Loucy (cell line): ENCODE measurements around the gene TMEM183A.

Experiments
- H2AFZ ChIP-seq: fragments of 200-600 bp; sonication (generic); 2 replicates; pipeline ENCODE4 v1.6.0; 2016; ENCODE audit warnings: antibody characterized with exemption, mild to moderate bottlenecking, low read length, moderate library complexity
- H3F3A ChIP-seq: fragments of 200-600 bp; 2 replicates; pipeline ENCODE4 v1.6.0; 2016; ENCODE audit warnings: antibody characterized with exemption, low read depth, mild to moderate bottlenecking
- H3K27me3 ChIP-seq: fragments of 200-600 bp; sonication (generic); 2 replicates; pipeline ENCODE4 v1.6.1; 2014; ENCODE audit warnings: low read length, mild to moderate bottlenecking; ENCODE audit not compliant: insufficient read depth, poor library complexity, severe bottlenecking
- H3K36me3 ChIP-seq: fragments of 200-600 bp; sonication (generic); 2 replicates; pipeline ENCODE4 v1.6.1; 2016; ENCODE audit warnings: low read length; ENCODE audit not compliant: insufficient read depth
- H3K4me1 ChIP-seq: fragments of 200-600 bp; sonication (generic); 2 replicates; pipeline ENCODE4 v1.5.1; 2014; ENCODE audit warnings: low read length, mild to moderate bottlenecking; ENCODE audit not compliant: insufficient read depth, poor library complexity, severe bottlenecking
- H3K4me2 ChIP-seq: fragments of 200-600 bp; sonication (generic); 2 replicates; pipeline ENCODE4 v1.6.0; 2014; ENCODE audit warnings: antibody characterized with exemption, low read length, low read depth, mild to moderate bottlenecking; ENCODE audit not compliant: poor library complexity, severe bottlenecking
- H3K4me3 ChIP-seq: fragments of 200-600 bp; sonication (generic); 2 replicates; pipeline ENCODE4 v1.5.1; 2014; ENCODE audit warnings: low read length, mild to moderate bottlenecking, mixed read lengths; ENCODE audit not compliant: poor library complexity, severe bottlenecking
- H3K79me2 ChIP-seq: fragments of 200-600 bp; sonication (generic); 2 replicates; pipeline ENCODE4 v1.6.1; 2014; ENCODE audit warnings: low read length; ENCODE audit not compliant: insufficient read depth
- H3K9ac ChIP-seq: fragments of 200-600 bp; sonication (generic); 2 replicates; pipeline ENCODE4 v1.6.0; 2014; ENCODE audit warnings: mild to moderate bottlenecking, low read depth, low read length, moderate library complexity; ENCODE audit not compliant: poor library complexity, severe bottlenecking
- H3K9me2 ChIP-seq: fragments of 200-600 bp; sonication (generic); replicated peaks from 2 replicates; pipeline ENCODE4 v1.6.1; 2016; ENCODE audit warnings: low read depth, low read length, mixed read lengths
- H3K9me3 ChIP-seq: fragments of 200-600 bp; sonication (generic); 2 replicates; pipeline ENCODE4 v1.6.1; 2014; ENCODE audit warnings: mild to moderate bottlenecking, antibody characterized with exemption, low read length, low read depth; ENCODE audit not compliant: insufficient read depth
- H4K20me1 ChIP-seq: fragments of 200-600 bp; sonication (generic); 2 replicates; pipeline ENCODE4 v1.6.0; 2014; ENCODE audit warnings: antibody characterized with exemption, low read length, mild to moderate bottlenecking; ENCODE audit not compliant: insufficient read depth, poor library complexity, severe bottlenecking
- CTCF ChIP-seq: fragments of 200-600 bp; sonication (generic); conservative IDR thresholded peaks from 2 replicates; pipeline ENCODE4 v1.5.1; 2014; ENCODE audit warnings: mild to moderate bottlenecking, antibody characterized with exemption, low read length
- EZH2phosphoT487 ChIP-seq: fragments of 200-600 bp; IDR thresholded peaks from 2 replicates; pipeline ENCODE4 v1.6.1; 2018; ENCODE audit warnings: antibody characterized with exemption, mild to moderate bottlenecking, moderate library complexity, borderline replicate concordance

TMEM183A gene

DNA sequence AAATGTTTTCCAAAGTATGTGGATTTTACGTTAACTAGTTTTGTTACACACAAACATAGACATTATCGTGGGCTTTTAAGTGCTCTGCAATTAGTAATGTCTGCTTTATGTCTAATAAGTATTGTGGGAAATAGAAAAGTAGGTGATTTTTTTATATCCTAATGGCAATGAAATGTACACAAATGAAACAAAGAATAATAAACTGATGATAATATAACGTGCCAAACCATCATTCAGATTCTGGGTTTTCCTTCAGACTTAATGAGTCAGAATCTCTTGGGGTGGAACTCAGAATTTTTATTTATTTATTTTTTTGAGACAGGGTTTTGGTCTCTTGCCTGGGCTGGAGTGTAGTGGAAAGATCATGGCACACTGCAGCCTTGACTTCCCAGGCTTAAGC lies 2.0 kb downstream of the TMEM183A start:
- Histone ChIP-seq H3K36me3 (peaks cover 26% of the 10 kb centered on the region; the same call in 1 of the 2 replicates), H3K4me1 (peaks cover 21% of the 10 kb centered on the region), H2AFZ (no peak overlapping the region), H3K9me3 (no peaks in the 10 kb centered on the region), H3K9ac (peak overlapping the region; percentile 89), H3K4me2 (peak overlapping the region; percentile 94), H4K20me1 (peaks cover 33% of the 10 kb centered on the region), H3K4me3 (peak overlapping the region; percentile 85), H3F3A (no peaks in the 10 kb centered on the region; the same call in 1 of the 2 replicates), H3K79me2 (peaks cover 68% of the 10 kb centered on the region), H3K9me2 (no peaks in the 10 kb centered on the region), H3K27me3 (no peaks in the 10 kb centered on the region)
- TF ChIP-seq EZH2phosphoT487 (no peak), CTCF (no peak)

GRCh38 chr1:203011582-203011981 lies 4.4 kb downstream of the TMEM183A start:
- Histone ChIP-seq H3K4me3 (no peak overlapping the region), H3F3A (no peaks in the 10 kb centered on the region), H3K9ac (no peak overlapping the region), H3K79me2 (peaks cover 73% of the 10 kb centered on the region), H3K36me3 (peaks cover 50% of the 10 kb centered on the region), H3K4me1 (peaks cover 21% of the 10 kb centered on the region), H3K27me3 (no peaks in the 10 kb centered on the region), H3K9me3 (no peaks in the 10 kb centered on the region), H3K9me2 (no peaks in the 10 kb centered on the region), H3K4me2 (no peak overlapping the region), H2AFZ (no peak overlapping the region), H4K20me1 (peaks cover 33% of the 10 kb centered on the region)
- TF ChIP-seq EZH2phosphoT487 (no peak), CTCF (no peak)

- no peaks in the 10 kb centered on the region for H3K9me2 ChIP-seq
- no peak overlapping the region for H2AFZ ChIP-seq
- no peak for TF ChIP-seq EZH2phosphoT487
- TF ChIP-seq CTCF: no peak
- H3K27me3 ChIP-seq: no peaks in the 10 kb centered on the region
- no peak overlapping the region for H3K9ac ChIP-seq
- peaks cover 92% of the 10 kb centered on the region for H3K36me3 ChIP-seq
- H3K4me1 ChIP-seq: no peaks in the 10 kb centered on the region
- H3K4me3 ChIP-seq: no peak overlapping the region
- H3K9me3 ChIP-seq: no peaks in the 10 kb centered on the region
- H3K79me2 ChIP-seq: peaks cover 24% of the 10 kb centered on the region
- H4K20me1 ChIP-seq: peaks cover 12% of the 10 kb centered on the region
- H3F3A ChIP-seq: no peaks in the 10 kb centered on the region
- H3K4me2 ChIP-seq: no peak overlapping the region
These were observed 9.9 kb downstream of the TMEM183A start for GRCh38 chr1:203017061-203017460.
